Heart right ventricle (tissue), 16 donors: ENCODE results near the gene CDC16. TPM values are rescaled to one million over a fixed set of nuclear protein-coding genes. Genes with fewer than 3 reads are reported as not detected.
A peak's percentile ranks its signal among the peaks of the same experiment; 100 is the strongest.

Experiments used
- ATAC-seq, 8 donors: fragments of 200-7000 bp; cut with Tn5 transposase; one replicate each; pipeline ENCODE4 v1.9.1; 2020; ENCODE audit warnings: mild to moderate bottlenecking in 8 of 8, moderate library complexity in 8 of 8, moderate number of reproducible peaks in 1 of 8
- DNase-seq, 2 donors: peaks; one replicate each; pipeline ENCODE4 v3.0.0-alpha.2; 2020
- H3K27ac ChIP-seq, 10 donors: fragments of 200-600 bp; sonication (generic) in 2 of 10; one replicate each; pipeline versions ENCODE4 v1.5.0 to v1.8.0; 2020 to 2022; ENCODE audit warnings: mild to moderate bottlenecking in 3 of 10
- H3K27me3 ChIP-seq, 7 donors: fragments of 200-600 bp; one replicate each; pipeline ENCODE4 v1.8.0; 2021 to 2022; ENCODE audit warnings: mild to moderate bottlenecking in 2 of 7
- H3K36me3 ChIP-seq, 9 donors: fragments of 200-600 bp; sonication (generic) in 1 of 9; one replicate each; pipeline versions ENCODE4 v1.5.0 to v1.8.0; 2020 to 2022; ENCODE audit warnings: mild to moderate bottlenecking in 2 of 9
- H3K4me1 ChIP-seq, 9 donors: fragments of 200-600 bp; sonication (generic) in 1 of 9; one replicate each; pipeline versions ENCODE4 v1.5.0 to v1.8.0; 2020 to 2022; ENCODE audit warnings: mild to moderate bottlenecking in 4 of 9
- H3K4me3 ChIP-seq, 10 donors: fragments of 200-600 bp; sonication (generic) in 2 of 10; one replicate each; pipeline versions ENCODE4 v1.5.0 to v1.8.0; 2020 to 2022; ENCODE audit warnings: mild to moderate bottlenecking in 7 of 10, moderate library complexity in 2 of 10
- H3K9me3 ChIP-seq, 11 donors: fragments of 200-600 bp in 10 of 11; sonication (generic) in 2 of 11; one replicate each; pipeline versions ENCODE4 v1.5.0 to v1.8.0; 2013 to 2022; ENCODE audit warnings: mild to moderate bottlenecking in 2 of 11, control low read depth in 1 of 11, moderate library complexity in 1 of 11
- WGBS, 2 donors: extraction: QIAGEN DNeasy Blood & Tissue Kit; methylation state at CpG; one replicate each; pipeline ENCODE4 v1.1.7; 2013; ENCODE audit warnings: inconsistent platforms in 1 of 2; 5-methylcytosine and 5-hydroxymethylcytosine counted together
- intact Hi-C, 10 donors: fragments of 100-400 bp; cut with DNase I; formaldehyde crosslinking; loops; one replicate each; pipeline versions ENCODE4 v1.11.1 to v1.14.2; 2022
- polyA plus RNA-seq, 2 donors: library from polyadenylated mRNA; stranded (reverse); fragments of 200-250 nt; gene quantifications; one replicate each; pipeline ENCODE4 v1.2.3, GENCODE V29; 2013
- total RNA-seq, 10 donors: library from RNA; stranded (reverse); fragmentation: NEBNext Ultra II Directional in 3 of 10; extraction: Animal tissue kit (Norgen Biotek cat#: 25700) in 3 of 10; gene quantifications; one replicate each; pipeline versions ENCODE4 v1.2.1 to v1.2.4, GENCODE V29; 2021 to 2023
- TF ChIP-seq, protein P1 (sequence below), 9 donors: fragments of 200-600 bp; sonication (generic) in 2 of 9; IDR thresholded peaks; one replicate each; pipeline versions ENCODE4 v1.5.0 to v1.8.0; 2021 to 2022; ENCODE audit warnings: antibody characterized with exemption in 9 of 9, mild to moderate bottlenecking in 5 of 9, moderate library complexity in 1 of 9
- donor health status: Arrhythmogenic right ventricular cardiomyopathy.
- donor health status: ischemic (EF 13 %, LVEDD 7.1; RV severe dilation, severe dysfunction).
- donor health status: healthy with polysubstance abuse.
- donor health status: DM: no; HTN: yes; CAD: no.
- donor health status: DM: no; HTN: no; CAD: no.
- donor health status: ischemic (EF 25% LVEDD 6.9; RV normal size, moderate dysfunction).
- donor health status: ischemic (EF 25% LVEDD 5.7; RV mildly dilated, moderate dysfunction).
- donor health status: healthy.
- donor health status: DM: yes; HTN: yes; CAD: no.
- donor health status: Ischemic cardiomyopathy.
- donor health status: ischemic (EF 35%, LVEDD 5.7; RV mildly dilated, moderate dysfunction).
- donor health status: nonischemic (EF 11% LVEDD 7.7; RV severe dilation, severe dysfunction).
- donor health status: DM: yes; HTN: yes; CAD: no.
- donor health status: PGD.
- donor health status: ischemic (EF 29% LVEDD 5.4; RV normal size, mild dysfunction).
- donor health status: nonischemic (EF 23%, LVEDD 6.1; RV moderate dilation, normal function).

Gene CDC16
- total and polyA plus RNA-seq, 12 donors, result 27.8 to 76.6 (median 30.4) TPM

DNA sequence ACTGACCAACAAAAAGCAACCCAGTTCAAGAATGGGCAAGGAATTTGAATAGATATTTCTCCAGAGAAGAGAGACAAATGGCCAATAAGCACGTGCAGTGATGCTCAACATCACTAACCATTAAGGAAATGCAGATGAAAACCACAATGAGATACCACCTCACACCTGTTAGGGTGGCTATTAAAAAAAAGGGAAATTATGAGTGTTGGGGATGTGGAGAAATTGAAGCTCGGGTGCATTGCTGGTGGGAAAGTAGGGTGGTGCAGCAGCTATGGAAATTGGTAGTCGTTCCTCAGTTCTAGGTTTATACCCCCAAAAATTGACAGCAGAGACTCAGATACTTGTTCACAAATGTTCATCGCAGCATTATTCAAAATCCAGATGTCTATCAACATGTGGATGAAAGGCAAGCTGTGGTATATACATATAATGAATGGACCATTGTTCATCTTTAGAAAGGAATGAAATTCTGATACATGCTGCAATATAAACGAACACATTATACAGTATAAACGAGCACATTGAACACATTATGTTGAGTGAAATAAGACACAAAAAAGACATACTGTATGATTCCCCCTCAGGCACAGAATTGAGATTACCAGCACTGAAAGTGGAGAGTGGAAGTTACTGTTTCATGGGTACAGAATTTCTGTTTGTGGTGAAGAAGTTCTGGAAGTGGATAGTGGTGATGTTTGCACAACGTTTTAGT lies 80.5 kb downstream of the CDC16 start:
- peak overlapping the region; percentile 29 to 93 (median 83) for H3K4me3 ChIP-seq
- TF ChIP-seq, protein P1, sequence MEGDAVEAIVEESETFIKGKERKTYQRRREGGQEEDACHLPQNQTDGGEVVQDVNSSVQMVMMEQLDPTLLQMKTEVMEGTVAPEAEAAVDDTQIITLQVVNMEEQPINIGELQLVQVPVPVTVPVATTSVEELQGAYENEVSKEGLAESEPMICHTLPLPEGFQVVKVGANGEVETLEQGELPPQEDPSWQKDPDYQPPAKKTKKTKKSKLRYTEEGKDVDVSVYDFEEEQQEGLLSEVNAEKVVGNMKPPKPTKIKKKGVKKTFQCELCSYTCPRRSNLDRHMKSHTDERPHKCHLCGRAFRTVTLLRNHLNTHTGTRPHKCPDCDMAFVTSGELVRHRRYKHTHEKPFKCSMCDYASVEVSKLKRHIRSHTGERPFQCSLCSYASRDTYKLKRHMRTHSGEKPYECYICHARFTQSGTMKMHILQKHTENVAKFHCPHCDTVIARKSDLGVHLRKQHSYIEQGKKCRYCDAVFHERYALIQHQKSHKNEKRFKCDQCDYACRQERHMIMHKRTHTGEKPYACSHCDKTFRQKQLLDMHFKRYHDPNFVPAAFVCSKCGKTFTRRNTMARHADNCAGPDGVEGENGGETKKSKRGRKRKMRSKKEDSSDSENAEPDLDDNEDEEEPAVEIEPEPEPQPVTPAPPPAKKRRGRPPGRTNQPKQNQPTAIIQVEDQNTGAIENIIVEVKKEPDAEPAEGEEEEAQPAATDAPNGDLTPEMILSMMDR (IDR thresholded peaks at IDR 0.05), result no peak
- intact Hi-C loops, result no loop called here
- 23 to 26% methylated on average over 7 of the region's 7 CpGs for WGBS, 2 donors
- ATAC-seq, result no peak
- peak overlapping the region in 8 of 10 donors; percentile 87 to 98 (median 95) for H3K27ac ChIP-seq
- peaks cover 0 to 62% (median 49%) of the 10 kb centered on the region in 9 donors for H3K4me1 ChIP-seq
- DNase-seq, result no peak
- no peaks in the 10 kb centered on the region for H3K9me3 ChIP-seq
- no peaks in the 10 kb centered on the region for H3K36me3 ChIP-seq
- H3K27me3 ChIP-seq, result no peaks in the 10 kb centered on the region

DNA sequence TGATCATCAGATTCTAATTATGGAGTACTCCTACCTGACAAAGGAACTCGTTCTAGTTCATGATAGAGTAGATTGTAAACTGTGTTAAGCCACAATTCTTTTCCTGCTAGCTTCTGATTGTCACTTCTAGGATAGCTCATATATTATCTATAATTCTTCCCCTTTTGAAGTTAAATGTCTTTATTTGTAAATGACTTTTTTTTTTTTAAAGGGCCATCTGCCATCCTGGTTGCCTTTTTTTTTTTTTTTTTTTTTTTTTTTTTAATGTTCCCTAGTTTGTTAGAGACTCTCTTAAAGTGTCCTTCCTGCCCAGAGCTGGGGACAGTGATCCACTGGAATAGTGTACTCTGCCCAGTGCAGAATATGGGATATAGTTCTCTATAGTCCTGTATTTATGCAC lies 83.9 kb downstream of the CDC16 start:
- TF ChIP-seq, protein P1 (IDR thresholded peaks at IDR 0.05), result no peak
- no peaks in the 10 kb centered on the region for H3K27me3 ChIP-seq
- H3K27ac ChIP-seq, result no peak overlapping the region
- H3K36me3 ChIP-seq, result peaks cover 0 to 29% (median 22%) of the 10 kb centered on the region in 9 donors
- intact Hi-C loops, result no loop called here
- H3K4me1 ChIP-seq, result peaks cover 0 to 57% (median 47%) of the 10 kb centered on the region in 9 donors
- 12 to 25% methylated on average over 1 of the region's 1 CpG for WGBS, 2 donors
- no peak for DNase-seq
- H3K4me3 ChIP-seq, result no peak overlapping the region
- H3K9me3 ChIP-seq, result no peaks in the 10 kb centered on the region
- no peak for ATAC-seq

DNA sequence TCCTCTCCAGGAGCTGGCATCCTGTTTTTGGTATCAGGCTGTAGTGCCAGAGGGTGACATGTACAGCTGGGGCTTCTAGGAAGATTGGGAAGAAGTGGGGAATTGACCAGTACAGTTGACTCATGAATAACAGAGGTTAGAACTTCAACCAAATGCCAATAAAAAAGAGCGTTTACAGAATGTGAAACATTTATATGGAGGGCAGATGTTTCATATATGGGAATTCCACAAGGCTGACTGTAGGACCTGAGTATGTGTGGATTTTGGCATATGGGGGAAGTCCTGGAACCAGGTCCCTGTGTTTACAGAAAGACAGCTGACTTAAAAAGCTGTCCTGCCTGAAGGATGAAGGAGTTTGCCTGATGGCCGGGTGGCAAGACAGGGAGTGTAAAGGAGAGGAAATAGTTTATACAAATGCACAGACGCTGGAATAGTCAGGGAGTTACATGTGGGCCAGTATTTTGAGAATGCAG lies 84.8 kb downstream of the CDC16 start:
- intact Hi-C loops, result no loop called here
- Histone ChIP-seq H3K36me3 (peaks cover 0 to 38% (median 29%) of the 10 kb centered on the region in 9 donors), H3K9me3 (no peaks in the 10 kb centered on the region), H3K4me1 (peaks cover 0 to 55% (median 45%) of the 10 kb centered on the region in 9 donors), H3K4me3 (no peak overlapping the region), H3K27me3 (no peaks in the 10 kb centered on the region), H3K27ac (peak overlapping the region in 4 of 10 donors; percentile 10 to 39 (median 25))
- TF ChIP-seq, protein P1 (IDR thresholded peaks at IDR 0.05), result no peak
- DNase-seq (no peak), ATAC-seq (peak in 1 of 8 donors; percentile 16)
- 49 to 51% methylated on average over 3 of the region's 3 CpGs for WGBS, 2 donors

DNA sequence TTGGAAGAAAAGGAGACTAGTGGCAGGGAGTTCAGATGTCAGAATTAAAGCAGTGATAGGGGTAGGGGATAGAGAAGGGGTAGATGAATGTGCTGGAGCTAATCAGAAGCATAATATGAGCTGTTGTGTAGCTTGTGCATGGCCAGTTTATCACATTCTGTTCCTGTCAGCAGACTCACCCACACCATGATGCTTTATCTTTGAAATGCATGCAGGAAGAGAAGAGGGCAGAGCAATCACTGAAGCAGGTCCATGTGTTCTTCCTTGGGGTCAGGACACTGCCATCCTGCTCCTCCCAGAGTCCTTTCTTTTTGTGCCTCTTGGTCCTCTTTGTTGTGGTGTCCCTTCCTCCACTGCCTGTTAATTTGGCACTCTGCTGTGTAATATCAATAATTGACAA lies 85.4 kb downstream of the CDC16 start:
- no peaks in the 10 kb centered on the region for H3K9me3 ChIP-seq
- H3K4me3 ChIP-seq, result no peak overlapping the region
- peak overlapping the region in 3 of 10 donors; percentile 10 to 39 (median 27) for H3K27ac ChIP-seq
- H3K4me1 ChIP-seq, result peaks cover 0 to 52% (median 43%) of the 10 kb centered on the region in 9 donors
- no peaks in the 10 kb centered on the region for H3K27me3 ChIP-seq
- ATAC-seq (peak; percentile 8 to 73 (median 40)), DNase-seq (no peak)
- peaks cover 0 to 44% (median 35%) of the 10 kb centered on the region in 9 donors for H3K36me3 ChIP-seq
- intact Hi-C loops, result no loop called here
- TF ChIP-seq, protein P1 (IDR thresholded peaks at IDR 0.05), result no peak
